Kasumi-1 (cell line): ENCODE results near the gene NTSR1.

Experiments used
- DNase-seq, 2 experiments: peaks; one replicate each; lab custom pipeline; 2025; lab: John Stamatoyannopoulos, UW

The NTSR1 gene

DNA sequence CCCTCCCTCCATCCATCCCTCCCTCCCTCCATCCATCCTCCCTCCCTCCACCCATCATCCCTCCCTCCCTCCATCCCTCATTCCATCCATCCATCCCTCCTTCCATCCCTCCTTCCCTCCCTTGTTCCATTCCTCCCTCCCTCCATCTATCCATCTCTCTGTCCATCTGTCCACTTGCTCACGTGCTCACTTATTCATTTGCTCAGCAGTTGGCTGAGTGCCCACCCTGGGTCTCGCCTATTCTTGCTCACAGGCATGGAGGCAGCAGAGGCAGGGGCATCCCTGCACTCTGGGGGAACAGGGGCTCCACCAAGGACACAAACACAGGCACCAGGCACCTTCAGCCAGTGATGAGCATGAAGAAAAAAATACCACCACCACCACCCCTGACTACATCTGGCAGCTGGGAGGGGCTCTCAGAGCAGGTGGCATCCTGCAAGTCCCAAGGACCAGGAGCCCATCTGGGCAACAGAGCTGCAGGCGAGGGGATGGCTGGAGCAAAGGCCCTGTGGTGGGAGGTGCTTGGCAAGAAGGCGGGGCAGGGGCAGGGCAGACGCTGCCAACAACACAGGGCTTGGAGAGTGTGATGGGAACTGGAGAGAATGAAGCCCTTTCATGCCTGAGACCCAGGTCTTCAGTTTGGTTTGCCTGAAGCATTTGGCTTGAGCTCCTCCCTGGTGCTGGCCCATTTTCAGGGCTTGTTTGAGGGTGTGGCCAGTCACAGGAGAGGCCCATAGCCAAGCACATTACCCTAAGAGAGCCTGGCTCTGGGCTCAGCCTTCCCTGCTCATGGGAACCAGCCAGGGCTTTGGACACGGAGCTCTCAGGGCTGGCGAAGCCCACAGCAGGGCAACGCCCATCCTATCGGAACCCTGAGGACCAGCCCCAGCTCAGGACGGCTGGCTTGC, 47.4 kb downstream of the NTSR1 start:
- no peak for DNase-seq

DNA sequence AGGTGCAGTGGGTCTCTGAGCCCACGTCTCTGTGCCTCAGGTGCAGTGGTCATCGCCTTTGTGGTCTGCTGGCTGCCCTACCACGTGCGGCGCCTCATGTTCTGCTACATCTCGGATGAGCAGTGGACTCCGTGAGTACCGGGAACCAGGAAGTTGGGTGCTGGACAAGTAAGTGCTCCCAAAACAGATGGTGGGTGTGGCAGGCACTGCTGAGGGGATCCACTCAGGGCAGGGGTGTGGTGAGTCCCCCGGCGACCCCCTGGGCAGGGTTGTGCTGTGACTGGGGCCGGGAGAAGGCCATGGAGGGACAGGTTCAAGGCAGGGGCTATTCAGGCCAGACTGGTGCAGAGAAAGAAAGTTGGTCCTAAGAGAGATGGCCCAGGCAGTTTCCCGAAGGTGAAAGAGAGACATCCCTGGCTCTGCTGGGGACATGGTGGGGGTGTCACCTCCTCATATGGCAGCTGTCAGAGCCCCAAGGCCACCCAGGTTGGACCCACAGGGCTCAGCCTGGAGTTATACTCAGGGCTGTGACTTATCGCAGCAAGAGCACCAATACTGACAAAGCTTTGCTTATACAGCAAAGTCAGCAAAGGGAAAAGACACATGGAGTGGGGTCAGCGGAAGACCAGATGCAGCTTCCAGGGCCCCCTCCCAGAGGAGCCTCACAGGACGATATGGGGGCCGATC, 49.7 kb downstream of the NTSR1 start:
- DNase-seq, result no peak

DNA sequence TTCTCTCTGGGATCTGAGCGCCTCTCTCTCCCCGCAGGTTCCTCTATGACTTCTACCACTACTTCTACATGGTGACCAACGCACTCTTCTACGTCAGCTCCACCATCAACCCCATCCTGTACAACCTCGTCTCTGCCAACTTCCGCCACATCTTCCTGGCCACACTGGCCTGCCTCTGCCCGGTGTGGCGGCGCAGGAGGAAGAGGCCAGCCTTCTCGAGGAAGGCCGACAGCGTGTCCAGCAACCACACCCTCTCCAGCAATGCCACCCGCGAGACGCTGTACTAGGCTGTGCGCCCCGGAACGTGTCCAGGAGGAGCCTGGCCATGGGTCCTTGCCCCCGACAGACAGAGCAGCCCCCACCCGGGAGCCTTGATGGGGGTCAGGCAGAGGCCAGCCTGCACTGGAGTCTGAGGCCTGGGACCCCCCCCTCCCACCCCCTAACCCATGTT, 51.4 kb downstream of the NTSR1 start:
- DNase-seq, result no peak

DNA sequence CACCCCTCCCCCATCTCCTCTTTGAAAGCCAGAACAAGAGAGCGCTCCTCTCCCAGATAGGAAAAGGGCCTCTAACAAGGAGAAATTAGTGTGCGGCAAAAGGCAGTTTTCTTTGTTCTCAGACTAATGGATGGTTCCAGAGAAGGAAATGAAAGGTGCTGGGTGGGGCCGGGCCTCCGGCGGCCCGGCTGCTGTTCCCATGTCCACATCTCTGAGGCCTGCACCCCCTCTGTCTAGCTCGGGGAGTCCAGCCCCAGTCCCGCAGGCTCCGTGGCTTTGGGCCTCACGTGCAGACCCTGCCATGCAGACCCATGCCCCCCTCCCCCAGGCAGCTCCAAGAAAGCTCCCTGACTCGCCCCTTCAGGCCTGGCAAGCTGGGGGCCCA, 51.8 kb downstream of the NTSR1 start:
- no peak for DNase-seq

DNA sequence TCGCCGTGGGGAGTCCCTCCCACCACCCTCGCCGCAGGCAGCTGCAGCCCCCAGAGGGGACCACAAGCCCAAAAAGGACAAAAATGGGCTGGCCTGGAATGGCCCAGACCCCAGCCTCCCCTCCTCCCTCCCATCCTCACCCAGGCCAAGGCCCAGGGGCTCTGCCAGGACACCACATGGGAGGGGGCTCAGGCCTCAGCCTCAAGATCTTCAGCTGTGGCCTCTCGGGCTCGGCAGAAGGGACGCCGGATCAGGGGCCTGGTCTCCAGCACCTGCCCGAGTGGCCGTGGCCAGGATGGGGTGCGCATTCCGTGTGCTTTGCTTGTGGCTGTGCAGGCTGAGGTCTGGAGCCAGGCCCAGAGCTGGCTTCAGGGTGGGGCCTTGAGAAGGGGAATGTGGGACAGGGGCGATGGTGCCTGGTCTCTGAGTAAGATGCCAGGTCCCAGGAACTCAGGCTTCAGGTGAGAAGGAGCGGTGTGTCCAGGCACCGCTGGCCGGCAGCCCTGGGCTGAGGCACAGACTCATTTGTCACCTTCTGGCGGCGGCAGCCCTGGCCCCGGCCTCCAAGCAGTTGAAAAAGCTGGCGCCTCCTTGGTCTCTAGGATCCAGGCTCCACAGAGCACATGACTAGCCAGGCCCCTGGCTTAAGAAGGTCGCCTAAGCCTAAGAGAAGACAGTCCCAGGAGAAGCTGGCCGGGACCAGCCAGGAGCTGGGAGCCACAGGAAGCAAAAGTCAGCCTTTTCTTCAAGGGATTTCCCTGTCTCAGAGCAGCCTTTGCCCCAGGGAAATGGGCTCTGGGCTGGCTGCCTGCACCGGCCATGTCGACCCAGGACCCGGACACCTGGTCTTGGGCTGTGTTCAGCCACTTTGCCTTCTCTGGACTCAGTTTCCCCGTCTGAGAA, 52.5 kb downstream of the NTSR1 start:
- DNase-seq, result no peak

DNA sequence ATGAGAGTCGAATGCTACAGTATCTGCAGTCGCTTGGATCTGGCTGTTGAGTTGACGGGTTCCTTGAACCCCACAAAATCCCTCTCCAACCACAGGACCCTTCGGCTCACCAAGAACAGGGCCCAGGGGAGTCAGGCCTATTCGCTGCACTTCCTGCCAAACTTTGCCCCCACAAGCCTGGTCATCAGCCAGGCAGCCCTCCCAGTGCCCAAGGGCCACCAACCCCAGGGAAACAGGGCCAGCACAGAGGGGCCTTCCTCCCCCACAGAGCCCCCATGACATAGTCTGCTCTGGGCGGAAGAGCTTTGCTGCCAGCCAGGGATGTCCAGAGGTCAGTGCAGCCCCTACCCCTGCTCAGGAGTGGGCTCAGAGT, 53.1 kb downstream of the NTSR1 start:
- DNase-seq, result no peak

DNA sequence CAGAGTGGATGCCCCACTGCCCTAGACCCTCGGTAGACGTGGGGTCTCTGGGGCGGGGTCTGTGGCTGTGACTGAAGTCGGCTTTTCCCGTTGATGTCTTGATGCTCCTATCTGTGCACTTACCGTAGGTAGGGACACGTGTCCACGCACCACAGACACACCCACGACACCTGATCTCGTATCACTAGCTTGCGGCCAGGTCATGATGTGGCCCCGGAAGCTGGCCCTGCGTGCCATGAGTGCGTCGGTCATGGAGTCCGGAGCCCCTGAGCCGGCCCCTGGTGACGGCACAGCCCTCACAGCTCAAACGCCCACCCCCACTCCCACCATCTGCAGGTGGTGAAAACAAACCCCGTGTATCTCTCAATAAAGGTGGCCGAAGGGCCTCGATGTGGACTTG, 53.7 kb downstream of the NTSR1 start:
- DNase-seq, result no peak

DNA sequence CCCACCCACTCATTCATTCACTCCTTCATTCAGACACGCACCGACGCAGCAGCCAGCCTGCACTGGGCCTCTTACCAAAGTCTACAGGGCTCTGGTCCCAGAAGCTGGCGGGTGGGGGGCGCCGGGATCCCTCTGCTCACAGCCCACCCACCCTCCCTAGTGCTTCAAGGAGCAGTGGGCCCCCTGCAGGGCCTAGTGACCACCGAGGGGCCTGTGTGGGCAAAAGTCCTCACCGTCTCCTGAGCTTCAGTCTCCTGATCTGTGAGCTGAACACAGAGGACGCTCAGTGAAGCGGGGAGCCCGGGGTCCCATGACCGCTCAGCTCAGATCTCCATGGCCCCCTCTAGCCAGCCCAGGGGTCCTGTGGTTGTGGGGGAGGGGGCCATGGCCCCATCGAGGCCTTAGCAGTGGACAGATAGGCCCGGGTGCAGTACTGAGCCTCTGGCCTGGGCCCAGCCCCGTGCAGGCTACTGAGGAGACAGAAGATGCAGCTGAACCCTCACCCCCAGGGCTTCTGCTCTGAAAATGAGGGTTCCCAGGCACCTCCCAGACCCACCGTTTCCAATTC, 54.2 kb downstream of the NTSR1 start:
- DNase-seq, result no peak

DNA sequence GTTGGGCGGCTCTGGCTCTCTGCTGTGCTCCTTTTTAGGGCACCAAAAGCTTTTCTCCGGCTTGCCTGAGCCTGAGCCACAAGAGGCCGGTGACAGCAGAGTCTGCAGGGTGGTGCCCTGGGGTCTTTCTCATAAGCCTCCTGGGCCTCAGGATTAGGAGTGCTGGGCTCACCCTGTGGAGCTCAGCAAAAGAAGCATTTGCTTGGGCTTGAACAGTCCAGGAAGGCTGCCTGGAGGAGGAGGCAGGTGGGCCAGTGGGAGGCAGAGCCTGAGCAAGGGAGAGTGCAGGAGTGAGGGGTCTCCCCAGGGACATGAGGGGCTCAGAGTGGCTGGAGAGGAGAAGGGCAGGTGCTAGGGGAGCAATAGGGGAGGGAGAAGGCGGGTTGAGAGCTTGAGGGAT, 54.8 kb downstream of the NTSR1 start:
- no peak for DNase-seq

DNA sequence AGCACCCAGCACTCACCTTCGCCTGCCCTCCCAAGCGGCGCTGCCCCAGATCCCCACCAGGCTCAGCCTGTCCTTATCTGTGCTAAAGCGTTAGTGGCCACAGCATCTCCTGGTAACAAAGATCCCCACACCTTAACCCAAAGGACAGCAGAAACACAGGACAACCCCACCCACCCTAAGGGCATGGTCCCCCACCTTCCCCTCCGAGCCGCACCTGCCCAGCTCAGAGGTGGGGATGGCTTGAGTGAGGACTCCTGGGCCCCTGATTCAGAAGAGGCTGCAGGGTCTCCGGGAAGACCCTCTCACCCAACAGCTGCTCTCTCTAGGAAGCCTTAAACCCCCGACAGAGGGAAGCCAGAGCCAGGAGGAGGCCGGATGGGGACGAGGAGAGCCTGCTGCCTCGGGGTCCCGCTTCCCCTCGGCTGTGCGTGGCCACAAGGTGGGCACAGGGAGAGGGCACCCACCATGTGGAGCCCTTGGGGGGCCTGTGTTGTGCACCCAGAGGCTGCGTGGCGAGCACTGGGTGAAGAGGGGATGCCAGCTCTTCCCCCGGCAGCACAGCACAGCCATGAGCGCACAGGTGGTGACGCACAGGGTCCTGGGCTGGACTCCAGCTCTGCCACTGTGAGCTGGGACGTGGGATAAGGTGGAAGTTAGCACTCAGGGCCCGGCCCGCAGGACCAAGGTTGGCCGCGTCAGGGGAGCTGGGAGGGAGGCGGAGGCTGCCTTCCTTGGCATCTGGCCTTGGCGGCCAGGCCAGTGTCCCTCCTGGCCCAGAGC, 55.7 kb downstream of the NTSR1 start:
- no peak for DNase-seq

DNA sequence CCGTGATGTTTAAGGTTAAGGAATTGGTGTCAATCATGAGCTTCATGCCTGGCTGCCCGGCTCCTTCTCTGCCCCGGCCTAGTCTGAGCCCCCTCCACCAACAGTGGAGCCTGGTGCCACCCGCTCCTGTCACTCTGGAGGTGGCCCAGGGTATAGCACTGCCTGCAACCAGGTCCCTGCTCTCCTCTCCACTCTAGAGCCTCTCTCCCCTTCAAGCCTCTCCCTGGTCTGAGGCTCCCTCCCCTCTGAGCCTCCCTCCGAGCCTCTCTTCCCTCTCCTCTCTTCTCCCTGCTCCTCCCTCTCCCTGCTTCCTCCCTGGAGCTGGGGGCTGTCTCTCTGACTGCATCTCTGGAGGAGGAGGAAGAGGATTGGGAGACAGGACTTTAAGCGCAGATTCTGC, 56.4 kb downstream of the NTSR1 start:
- DNase-seq, result no peak

DNA sequence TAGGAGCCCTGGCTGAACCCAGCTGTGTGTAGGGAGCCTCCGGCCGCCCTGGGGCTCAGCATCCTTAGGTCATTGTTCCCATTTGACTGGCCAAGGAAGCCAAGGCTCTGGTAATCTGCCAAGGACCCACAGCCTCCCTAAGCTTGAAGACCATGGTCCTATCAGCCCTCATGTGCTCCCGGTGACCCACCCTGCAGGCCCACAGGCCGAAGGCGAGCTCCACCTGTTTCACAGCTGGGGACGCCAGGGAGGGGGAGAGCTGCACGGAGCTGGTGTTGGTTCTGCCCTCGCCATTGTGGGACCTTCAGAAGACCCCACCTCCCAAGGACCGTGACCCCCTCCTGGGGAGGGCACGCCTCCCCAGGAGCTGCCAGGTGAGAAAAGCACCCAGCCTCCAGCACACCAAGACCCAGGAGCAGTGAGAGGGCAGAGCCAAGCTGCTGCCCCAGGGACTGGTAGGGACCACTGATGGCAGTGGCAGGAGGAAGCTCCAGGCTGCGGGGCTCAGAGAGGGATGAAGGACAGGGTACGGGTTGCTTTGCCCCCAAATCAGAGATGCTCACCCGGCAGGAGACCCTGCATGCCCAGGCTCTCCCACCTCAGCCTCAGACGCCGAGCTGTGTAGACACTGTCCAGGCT, 56.9 kb downstream of the NTSR1 start:
- no peak for DNase-seq

DNA sequence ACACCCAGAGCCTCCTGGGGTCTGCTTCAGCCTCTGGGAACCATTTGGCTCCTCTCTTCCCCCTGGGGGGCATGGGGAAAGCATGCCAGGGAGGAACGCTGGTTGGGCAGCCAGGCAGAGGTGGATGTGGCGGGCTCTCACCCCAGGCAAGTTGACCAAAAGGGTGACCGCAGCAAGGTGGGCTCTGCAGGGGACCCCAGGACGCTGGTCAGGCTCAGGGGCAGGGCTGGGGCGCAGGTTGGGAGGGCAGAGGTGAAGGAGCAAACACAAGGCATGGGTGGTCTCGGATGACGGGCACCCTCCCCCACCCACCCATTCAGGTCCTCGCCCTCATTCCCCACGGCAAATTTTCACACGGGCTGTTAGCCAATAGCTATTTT, 57.4 kb downstream of the NTSR1 start:
- no peak for DNase-seq

DNA sequence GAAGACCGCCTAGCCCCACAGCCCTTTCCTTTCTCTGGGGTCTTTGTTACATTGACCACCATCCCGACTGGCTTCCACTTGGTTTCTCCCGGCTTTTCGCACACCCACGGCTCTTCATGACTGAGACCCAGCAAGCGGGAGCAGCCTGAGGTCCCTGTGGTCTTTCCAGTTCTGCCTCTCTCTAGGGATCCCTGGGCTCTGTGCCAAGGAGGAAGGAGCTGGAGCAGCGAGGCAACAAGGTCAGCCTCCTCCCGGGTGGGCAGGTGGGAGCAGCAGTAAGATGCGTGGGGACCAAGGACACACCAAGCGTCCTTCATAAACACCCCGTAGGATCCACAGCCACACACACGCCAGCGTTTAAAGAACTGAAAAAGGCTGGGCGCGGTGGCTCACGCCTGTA, 58.1 kb downstream of the NTSR1 start:
- no peak for DNase-seq

DNA sequence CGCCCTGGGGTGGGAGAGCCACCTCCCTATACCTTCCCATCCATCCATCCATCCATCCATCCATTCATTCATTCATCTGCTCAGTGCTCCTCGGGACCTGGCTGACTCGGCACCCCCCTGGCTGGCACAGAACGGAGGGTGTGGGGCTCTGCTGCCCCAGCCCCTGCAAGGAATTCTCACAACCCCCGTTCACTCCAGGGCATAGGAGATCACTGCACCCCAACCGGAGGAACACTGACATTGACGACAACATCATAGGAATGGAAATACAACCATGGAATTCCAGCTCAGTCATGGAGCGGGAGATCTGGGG, 59.6 kb downstream of the NTSR1 start:
- DNase-seq, result no peak

DNA sequence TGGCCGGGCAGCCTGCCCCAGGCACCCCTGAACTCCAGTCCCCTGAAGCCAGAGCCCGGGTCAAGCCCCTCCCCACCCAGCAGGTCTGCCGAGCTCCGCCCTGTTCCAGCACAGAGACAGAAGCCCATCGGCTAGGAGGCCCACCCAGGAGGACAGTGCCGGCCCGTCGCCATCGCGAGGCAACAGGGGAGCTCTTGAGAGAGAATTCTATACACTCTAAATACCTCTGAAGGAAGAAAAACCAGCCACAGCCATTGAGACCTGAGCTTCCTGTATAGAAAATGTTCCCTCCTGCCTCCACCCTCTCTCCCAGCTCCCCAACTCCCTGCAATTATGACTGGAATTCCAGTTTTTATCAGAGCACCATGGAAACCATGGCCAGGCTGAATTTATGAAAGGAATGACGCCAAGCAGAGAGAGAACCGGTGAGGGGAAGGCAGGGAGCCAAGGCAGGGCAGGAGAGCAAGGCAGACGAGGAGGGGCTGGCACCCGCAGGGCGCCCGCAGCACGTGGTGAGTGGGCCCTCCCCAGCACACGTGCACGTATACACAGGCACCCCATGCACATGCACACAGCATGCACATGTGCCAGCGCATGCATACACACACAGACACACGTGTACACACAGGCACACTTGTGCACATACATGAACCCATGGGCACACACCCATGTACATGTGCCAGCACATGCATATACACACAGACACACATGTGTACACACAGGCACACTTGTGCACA, 60.1 kb downstream of the NTSR1 start:
- DNase-seq, result no peak

DNA sequence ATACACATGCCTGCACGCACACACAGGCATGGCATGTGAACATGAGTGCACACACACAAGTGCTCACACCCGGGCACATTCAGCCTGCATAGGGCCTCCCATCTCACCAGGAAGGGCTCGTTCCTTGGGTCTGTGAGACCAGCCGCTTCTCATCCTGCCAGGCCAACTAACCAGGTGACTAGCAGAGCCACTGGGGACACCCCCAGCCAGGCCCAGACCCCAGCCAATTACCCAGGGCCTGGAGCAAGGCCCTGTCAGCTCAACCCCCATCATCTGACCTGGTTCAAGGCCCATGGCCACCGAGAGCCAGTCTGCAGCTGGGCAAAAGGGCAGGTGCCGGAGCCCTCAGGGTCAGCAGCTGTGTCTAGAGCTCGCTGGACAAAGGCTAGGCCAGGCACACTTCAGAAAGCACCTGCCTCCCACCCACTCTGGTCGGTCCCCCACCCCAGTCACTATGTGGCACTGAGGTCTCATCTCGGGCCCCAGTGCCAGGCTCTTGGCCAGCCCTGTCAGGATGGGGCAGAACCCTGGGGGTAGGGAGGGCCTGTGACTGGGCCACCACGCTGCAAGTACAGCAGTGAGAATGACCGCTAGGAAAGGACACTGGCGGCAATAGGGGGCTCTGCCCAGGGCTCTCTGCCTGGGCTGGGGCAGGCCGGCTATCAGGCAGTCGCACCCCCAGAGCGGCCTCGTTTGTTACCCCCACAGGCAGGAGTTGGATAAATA, 60.9 kb downstream of the NTSR1 start:
- no peak for DNase-seq

DNA sequence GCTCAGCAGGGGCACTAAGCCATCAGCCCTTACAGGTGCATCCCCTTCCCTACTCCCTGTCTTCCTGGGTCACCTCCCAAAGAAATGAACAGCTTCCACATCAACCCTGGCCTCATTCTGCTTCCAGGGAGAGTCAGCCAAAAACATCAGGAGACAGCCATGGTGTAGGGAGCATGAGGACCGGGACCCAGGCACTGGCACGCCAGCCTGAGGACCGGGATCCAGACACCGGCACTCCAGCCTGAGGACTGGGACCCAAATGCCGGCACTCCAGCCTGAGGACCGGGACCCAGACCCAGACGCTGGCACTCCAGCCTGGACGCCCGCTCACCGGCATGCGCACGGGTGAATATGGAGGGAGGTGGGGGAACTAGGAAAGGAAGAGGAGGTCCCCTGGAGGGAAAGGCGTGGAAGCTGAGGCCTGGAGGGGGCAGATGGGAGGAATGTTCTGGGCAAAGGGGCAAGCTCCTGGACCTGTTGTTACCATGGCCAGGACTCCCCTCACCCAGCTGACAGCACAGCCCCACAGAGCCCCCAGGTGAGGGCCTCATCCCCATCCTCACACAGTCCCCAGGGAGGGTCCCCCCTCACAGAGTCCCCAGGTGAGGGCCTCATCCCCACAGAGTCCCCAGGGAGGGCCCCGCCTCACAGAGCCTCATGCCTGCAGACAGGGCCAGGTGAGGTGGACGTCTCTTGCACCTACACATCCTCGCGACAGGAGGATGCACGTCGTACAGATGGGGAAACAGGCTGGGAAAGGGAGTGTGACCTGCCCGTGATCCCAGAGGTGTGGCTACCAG, 61.7 kb downstream of the NTSR1 start:
- no peak for DNase-seq

DNA sequence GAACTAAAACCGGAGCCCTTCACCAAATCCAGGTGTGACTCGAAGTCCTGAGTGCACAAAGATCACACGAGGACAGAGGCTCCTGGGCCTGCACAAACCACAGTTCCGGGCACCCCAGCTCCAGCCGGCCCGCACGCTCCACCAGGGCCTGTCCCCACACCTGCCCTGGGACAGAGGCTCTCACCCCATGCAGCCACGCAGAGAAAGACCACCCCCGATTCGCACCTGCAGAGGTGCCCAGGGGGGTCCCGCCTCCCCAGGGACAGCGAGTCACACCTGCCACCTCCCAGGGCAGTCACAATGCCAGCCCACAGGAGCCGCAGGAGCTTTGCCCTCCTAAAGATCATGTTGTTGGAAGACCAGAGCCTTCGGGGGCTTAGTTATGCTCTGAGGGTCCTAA, 62.3 kb downstream of the NTSR1 start:
- DNase-seq, result no peak
